ENCODE data around the gene UTS2R.
"Not testable (repeated sequence)": the region's sequence is repeated elsewhere in the genome, so short reads cannot be mapped to it uniquely, and the experiment has no call there.

GRCh38 chr17:82382220-82382932, 10.8 kb downstream of the UTS2R start:
- TF ChIP-seq POLR2A, POLR2AphosphoS5, EP300 (IDR thresholded peaks at IDR 0.05): not testable (repeated sequence)
- TF ChIP-seq, protein P1, sequence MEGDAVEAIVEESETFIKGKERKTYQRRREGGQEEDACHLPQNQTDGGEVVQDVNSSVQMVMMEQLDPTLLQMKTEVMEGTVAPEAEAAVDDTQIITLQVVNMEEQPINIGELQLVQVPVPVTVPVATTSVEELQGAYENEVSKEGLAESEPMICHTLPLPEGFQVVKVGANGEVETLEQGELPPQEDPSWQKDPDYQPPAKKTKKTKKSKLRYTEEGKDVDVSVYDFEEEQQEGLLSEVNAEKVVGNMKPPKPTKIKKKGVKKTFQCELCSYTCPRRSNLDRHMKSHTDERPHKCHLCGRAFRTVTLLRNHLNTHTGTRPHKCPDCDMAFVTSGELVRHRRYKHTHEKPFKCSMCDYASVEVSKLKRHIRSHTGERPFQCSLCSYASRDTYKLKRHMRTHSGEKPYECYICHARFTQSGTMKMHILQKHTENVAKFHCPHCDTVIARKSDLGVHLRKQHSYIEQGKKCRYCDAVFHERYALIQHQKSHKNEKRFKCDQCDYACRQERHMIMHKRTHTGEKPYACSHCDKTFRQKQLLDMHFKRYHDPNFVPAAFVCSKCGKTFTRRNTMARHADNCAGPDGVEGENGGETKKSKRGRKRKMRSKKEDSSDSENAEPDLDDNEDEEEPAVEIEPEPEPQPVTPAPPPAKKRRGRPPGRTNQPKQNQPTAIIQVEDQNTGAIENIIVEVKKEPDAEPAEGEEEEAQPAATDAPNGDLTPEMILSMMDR (IDR thresholded peaks at IDR 0.05) = not testable (repeated sequence)

Data from suprapubic skin (tissue), 4 donors.